ENCODE measurements around the gene RAET1G. TPM values are rescaled to one million over a fixed set of nuclear protein-coding genes. Genes with fewer than 3 reads are reported as not detected.

The RAET1G gene
- total and polyA plus RNA-seq, 9 of the 15 experiments (the other 6 are each of a cell fraction or from before 2014, with no cell fraction given): 0.11 TPM; not detected in 8

DNA sequence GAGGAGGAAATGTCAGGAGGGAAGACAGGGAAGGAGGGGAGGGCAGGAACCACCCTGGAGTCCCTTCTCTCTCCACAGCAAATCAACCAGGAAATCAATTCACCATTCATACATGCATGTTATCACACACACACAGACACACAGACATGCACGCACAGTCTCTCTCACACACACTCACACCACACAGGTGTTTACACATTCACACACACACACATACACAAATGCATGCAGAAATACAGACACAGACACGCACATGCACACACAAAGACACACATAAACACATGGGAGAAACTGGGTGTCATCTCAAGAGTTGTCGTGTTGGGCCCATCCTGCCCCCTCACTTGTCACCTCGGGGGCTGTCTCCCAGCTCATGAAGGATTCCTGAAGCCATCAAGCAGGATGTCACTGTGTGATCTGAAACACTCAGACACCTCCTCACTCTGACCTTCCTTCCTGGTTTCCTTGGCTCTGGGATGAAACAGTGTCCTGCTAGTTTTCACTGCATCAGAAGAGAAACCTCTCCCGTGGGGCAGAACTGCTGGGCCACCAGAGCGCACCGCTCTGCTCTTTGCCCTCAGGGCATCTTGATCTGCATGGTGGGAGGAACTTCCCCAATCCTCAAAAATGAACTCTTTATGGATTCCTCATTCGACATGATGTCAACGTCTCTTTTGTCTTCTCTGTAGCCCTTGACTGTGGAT lies 9.2 kb downstream of the RAET1G start:
- Histone ChIP-seq H3K9me3 (replicated peaks; ENCODE audit: control insufficient read depth, insufficient read depth, low read depth, low read length) (peaks cover 4% of the 10 kb centered on the region; the same call in 1 of the 2 replicates), H3K4me1 (replicated peaks in 1 of 2; ENCODE audit: control insufficient read depth in 2 of 2, insufficient read depth in 2 of 2, low read length in 2 of 2) (peaks cover 0 to 3% of the 10 kb centered on the region in 2 experiments; a peak in 3 of 5 replicates), H3K27ac (ENCODE audit: extremely low read depth, low read depth, low read length) (no peak overlapping the region), H3K79me2 (ENCODE audit: control insufficient read depth, insufficient read depth, low read length) (no peaks in the 10 kb centered on the region), H3K36me3 (ENCODE audit: control insufficient read depth, insufficient read depth, low read length) (no peaks in the 10 kb centered on the region), H3K4me3 (no peak overlapping the region), H4K20me1 (replicated peaks; ENCODE audit: control insufficient read depth, insufficient read depth, low read length) (peaks cover 4% of the 10 kb centered on the region; the same call in 1 of the 2 replicates), H3K27me3 (ENCODE audit: control insufficient read depth in 2 of 2, insufficient read depth in 2 of 2, low read length in 2 of 2) (peaks cover 19 to 67% of the 10 kb centered on the region in 2 experiments; a peak in 4 of 5 replicates), H2AFZ (ENCODE audit: low read depth, low read length) (no peak overlapping the region), H3K9me1 (ENCODE audit: control insufficient read depth, insufficient read depth, low read length) (no peaks in the 10 kb centered on the region), H3K9ac (ENCODE audit: insufficient read depth in 1 of 2, low read depth in 2 of 2, low read length in 2 of 2) (no peak overlapping the region), H3K4me2 (ENCODE audit: insufficient read depth, low read length) (no peak overlapping the region)
- intact Hi-C loops (cut with micrococcal nuclease): no loop called here
- CTCF ChIA-PET (ENCODE audit: low intra/inter-chr PET ratio): no interaction called here
- ATAC-seq (no peak), DNase-seq (ENCODE audit: extremely low read depth in 1 of 4, low spot score in 3 of 4) (no peak), FAIRE-seq (peak; percentile 72)
- WGBS (ENCODE audit: insufficient coverage, low coverage, missing lambda C conversion rate): 3% methylated on average over 9 of the region's 9 CpGs
- POLR2A ChIA-PET: interaction anchor here (0.7 to 1.6 kb wide), 3 partner anchors 8 to 68 kb away, joined by 3 to 7 read pairs (median 3); no protein-coding TSS in a partner anchor
- BruUV-seq (replicated peaks): no TSS peak
- in situ Hi-C loops (cut with MboI): loop anchor here (25.0 kb wide), 1 partner anchor 876 kb away; no protein-coding TSS in a partner anchor
- TF ChIP-seq, protein P1, sequence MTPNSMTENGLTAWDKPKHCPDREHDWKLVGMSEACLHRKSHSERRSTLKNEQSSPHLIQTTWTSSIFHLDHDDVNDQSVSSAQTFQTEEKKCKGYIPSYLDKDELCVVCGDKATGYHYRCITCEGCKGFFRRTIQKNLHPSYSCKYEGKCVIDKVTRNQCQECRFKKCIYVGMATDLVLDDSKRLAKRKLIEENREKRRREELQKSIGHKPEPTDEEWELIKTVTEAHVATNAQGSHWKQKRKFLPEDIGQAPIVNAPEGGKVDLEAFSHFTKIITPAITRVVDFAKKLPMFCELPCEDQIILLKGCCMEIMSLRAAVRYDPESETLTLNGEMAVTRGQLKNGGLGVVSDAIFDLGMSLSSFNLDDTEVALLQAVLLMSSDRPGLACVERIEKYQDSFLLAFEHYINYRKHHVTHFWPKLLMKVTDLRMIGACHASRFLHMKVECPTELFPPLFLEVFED (CRISPR knock-in tag; conservative IDR thresholded peaks at IDR 0.05): peak; percentile 36; the same call in 1 of the 2 replicates
- TF ChIP-seq DIDO1 (tag; IDR thresholded peaks at IDR 0.05; ENCODE audit: low read depth): no peak
- no peak for TF ChIP-seq KDM1A (IDR thresholded peaks at IDR 0.05)
- TF ChIP-seq CCAR2 (IDR thresholded peaks at IDR 0.05; ENCODE audit: low read depth, low read length): no peak
- TF ChIP-seq, protein P2, sequence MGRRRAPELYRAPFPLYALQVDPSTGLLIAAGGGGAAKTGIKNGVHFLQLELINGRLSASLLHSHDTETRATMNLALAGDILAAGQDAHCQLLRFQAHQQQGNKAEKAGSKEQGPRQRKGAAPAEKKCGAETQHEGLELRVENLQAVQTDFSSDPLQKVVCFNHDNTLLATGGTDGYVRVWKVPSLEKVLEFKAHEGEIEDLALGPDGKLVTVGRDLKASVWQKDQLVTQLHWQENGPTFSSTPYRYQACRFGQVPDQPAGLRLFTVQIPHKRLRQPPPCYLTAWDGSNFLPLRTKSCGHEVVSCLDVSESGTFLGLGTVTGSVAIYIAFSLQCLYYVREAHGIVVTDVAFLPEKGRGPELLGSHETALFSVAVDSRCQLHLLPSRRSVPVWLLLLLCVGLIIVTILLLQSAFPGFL (CRISPR knock-in tag; IDR thresholded peaks at IDR 0.05): no peak
- TF ChIP-seq MTF1 (CRISPR knock-in tag; IDR thresholded peaks at IDR 0.05; ENCODE audit: borderline replicate concordance): no peak
- no peak for TF ChIP-seq ZNF586 (CRISPR knock-in tag; conservative IDR thresholded peaks at IDR 0.05)
- TF ChIP-seq MAZ (CRISPR knock-in tag; conservative IDR thresholded peaks at IDR 0.05 in 1 of 2, IDR thresholded peaks at IDR 0.05 in 1 of 2): no peak
- peak; percentile 61; the same call in 1 of the 2 replicates for TF ChIP-seq ELF4 (CRISPR knock-in tag; IDR thresholded peaks at IDR 0.05)
- TF ChIP-seq, protein P3, sequence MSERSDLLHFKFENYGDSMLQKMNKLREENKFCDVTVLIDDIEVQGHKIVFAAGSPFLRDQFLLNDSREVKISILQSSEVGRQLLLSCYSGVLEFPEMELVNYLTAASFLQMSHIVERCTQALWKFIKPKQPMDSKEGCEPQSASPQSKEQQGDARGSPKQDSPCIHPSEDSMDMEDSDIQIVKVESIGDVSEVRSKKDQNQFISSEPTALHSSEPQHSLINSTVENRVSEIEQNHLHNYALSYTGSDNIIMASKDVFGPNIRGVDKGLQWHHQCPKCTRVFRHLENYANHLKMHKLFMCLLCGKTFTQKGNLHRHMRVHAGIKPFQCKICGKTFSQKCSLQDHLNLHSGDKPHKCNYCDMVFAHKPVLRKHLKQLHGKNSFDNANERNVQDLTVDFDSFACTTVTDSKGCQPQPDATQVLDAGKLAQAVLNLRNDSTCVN (CRISPR knock-in tag; IDR thresholded peaks at IDR 0.05): 0 out of 2 replicates have a peak, but pooled peaks have one; percentile 56
- no peak for TF ChIP-seq SIN3B (IDR thresholded peaks at IDR 0.05; ENCODE audit: low read depth)
- no peak for TF ChIP-seq RUNX1 (IDR thresholded peaks at IDR 0.05; ENCODE audit: low read depth)
- no peak for TF ChIP-seq ZNF282 (CRISPR knock-in tag; IDR thresholded peaks at IDR 0.05)
- TF ChIP-seq, protein P4, sequence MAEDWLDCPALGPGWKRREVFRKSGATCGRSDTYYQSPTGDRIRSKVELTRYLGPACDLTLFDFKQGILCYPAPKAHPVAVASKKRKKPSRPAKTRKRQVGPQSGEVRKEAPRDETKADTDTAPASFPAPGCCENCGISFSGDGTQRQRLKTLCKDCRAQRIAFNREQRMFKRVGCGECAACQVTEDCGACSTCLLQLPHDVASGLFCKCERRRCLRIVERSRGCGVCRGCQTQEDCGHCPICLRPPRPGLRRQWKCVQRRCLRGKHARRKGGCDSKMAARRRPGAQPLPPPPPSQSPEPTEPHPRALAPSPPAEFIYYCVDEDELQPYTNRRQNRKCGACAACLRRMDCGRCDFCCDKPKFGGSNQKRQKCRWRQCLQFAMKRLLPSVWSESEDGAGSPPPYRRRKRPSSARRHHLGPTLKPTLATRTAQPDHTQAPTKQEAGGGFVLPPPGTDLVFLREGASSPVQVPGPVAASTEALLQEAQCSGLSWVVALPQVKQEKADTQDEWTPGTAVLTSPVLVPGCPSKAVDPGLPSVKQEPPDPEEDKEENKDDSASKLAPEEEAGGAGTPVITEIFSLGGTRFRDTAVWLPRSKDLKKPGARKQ (CRISPR knock-in tag; IDR thresholded peaks at IDR 0.05): no peak
- TF ChIP-seq, protein P5, sequence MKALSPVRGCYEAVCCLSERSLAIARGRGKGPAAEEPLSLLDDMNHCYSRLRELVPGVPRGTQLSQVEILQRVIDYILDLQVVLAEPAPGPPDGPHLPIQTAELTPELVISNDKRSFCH (CRISPR knock-in tag; IDR thresholded peaks at IDR 0.05): no peak
- TF ChIP-seq, protein P5 (tag; IDR thresholded peaks at IDR 0.05): 0 out of 2 replicates have a peak, but pooled peaks have one; percentile 21
